Activated T-cell treated with anti-CD3 and anti-CD28 coated beads, Interleukin-2, amount 50 U/mL, for 1 hour (primary cell): ENCODE measurements around the gene FAM209A.
"Not testable (repeated sequence)": the region's sequence is repeated elsewhere in the genome, so short reads cannot be mapped to it uniquely, and the experiment has no call there.

ENCODE experiments used
- DNase-seq: peaks from one replicate; pipeline ENCODE4 v3.0.0-alpha.2; 2020

FAM209A gene

GRCh38 chr20:56524444-56524843, at the start of gene FAM209A:
FAM209A (plus strand) TSS chr20:56524744; CDS start chr20:56524809, 65 bp downstream.
- not testable (repeated sequence) for DNase-seq

- DNase-seq, result no peak
These were observed 40.6 kb upstream of the FAM209A start for GRCh38 chr20:56483970-56484369.

GRCh38 chr20:56487216-56487615, 37.3 kb upstream of the FAM209A start:
- no peak for DNase-seq

- no peak for DNase-seq
These were observed 36.0 kb upstream of the FAM209A start for GRCh38 chr20:56488566-56488965.

- DNase-seq, result no peak
These were observed 23.4 kb upstream of the FAM209A start for GRCh38 chr20:56501116-56501515.

- no peak for DNase-seq
These were observed 20.6 kb upstream of the FAM209A start for GRCh38 chr20:56503916-56504315.

GRCh38 chr20:56504373-56505005, 20.1 kb upstream of the FAM209A start:
- DNase-seq, result peak; percentile 29

GRCh38 chr20:56506103-56506502, 18.4 kb upstream of the FAM209A start:
- DNase-seq, result no peak

GRCh38 chr20:56511926-56512325, 12.6 kb upstream of the FAM209A start:
- no peak for DNase-seq

- no peak for DNase-seq
These were observed 11.1 kb upstream of the FAM209A start for GRCh38 chr20:56513161-56514150.

- DNase-seq, result no peak
These were observed 7.9 kb upstream of the FAM209A start for GRCh38 chr20:56516631-56517030.

GRCh38 chr20:56517211-56517610, 7.3 kb upstream of the FAM209A start:
- no peak for DNase-seq

GRCh38 chr20:56517641-56518040, 6.9 kb upstream of the FAM209A start:
- DNase-seq, result no peak

- no peak for DNase-seq
These were observed 6.4 kb upstream of the FAM209A start for GRCh38 chr20:56518126-56518525.

- no peak for DNase-seq
These were observed 5.7 kb upstream of the FAM209A start for GRCh38 chr20:56518721-56519398.

GRCh38 chr20:56519551-56519950, 5.0 kb upstream of the FAM209A start:
- DNase-seq, result no peak

- DNase-seq, result no peak
These were observed 4.4 kb upstream of the FAM209A start for GRCh38 chr20:56520180-56520579.

GRCh38 chr20:56520746-56521354, 3.7 kb upstream of the FAM209A start:
- not testable (repeated sequence) for DNase-seq

GRCh38 chr20:56522311-56522710, 2.2 kb upstream of the FAM209A start:
- DNase-seq, result no peak

- no peak for DNase-seq
These were observed 3.0 kb downstream of the FAM209A start for GRCh38 chr20:56527521-56527920.

- DNase-seq, result not testable (repeated sequence)
These were observed 8.4 kb downstream of the FAM209A start, which contains the start of gene FAM209B for GRCh38 chr20:56532946-56533345. FAM209B (plus strand) TSS chr20:56533246; CDS start chr20:56533342, 96 bp downstream.

- no peak for DNase-seq
These were observed 13.5 kb downstream of the FAM209A start for GRCh38 chr20:56537997-56538396.

- DNase-seq, result no peak
These were observed 15.9 kb downstream of the FAM209A start for GRCh38 chr20:56540415-56540814.
